Activated T-cell treated with anti-CD3 and anti-CD28 coated beads, Interleukin-2, amount 50 U/mL, for 4 hours (primary cell): ENCODE measurements around the gene GTPBP6. TPM values are rescaled to one million over a fixed set of nuclear protein-coding genes. Genes with fewer than 3 reads are reported as not detected.
"Not testable (repeated sequence)": the region's sequence is repeated elsewhere in the genome, so short reads cannot be mapped to it uniquely, and the experiment has no call there.

Experiments used
- ATAC-seq, 2 donors: fragments of 200-7000 bp; cut with Tn5 transposase; one replicate each; pipeline ENCODE4 v1.10.0; 2021
- DNase-seq: peaks from one replicate; pipeline ENCODE4 v3.0.0-alpha.2; 2020
- H3K27me3 Mint-ChIP-seq: one replicate; pipeline ENCODE4 v1.8.0; 2021; ENCODE audit warnings: low read depth, mixed read lengths
- H3K36me3 Mint-ChIP-seq: one replicate; pipeline ENCODE4 v1.8.0; 2022; ENCODE audit warnings: mixed read lengths; ENCODE audit not compliant: insufficient read depth
- H3K4me1 Mint-ChIP-seq: one replicate; pipeline ENCODE4 v1.8.0; 2021; ENCODE audit warnings: low read depth, mixed read lengths
- H3K4me3 Mint-ChIP-seq: one replicate; pipeline ENCODE4 v1.8.0; 2021; ENCODE audit warnings: mild to moderate bottlenecking, moderate library complexity, mixed read lengths
- H3K9me3 Mint-ChIP-seq: one replicate; pipeline ENCODE4 v1.8.0; 2021; ENCODE audit warnings: mixed read lengths
- total RNA-seq, 3 donors: library from RNA; stranded (reverse); gene quantifications; one replicate each; pipeline ENCODE4 v1.2.1, GENCODE V29; 2021

GTPBP6 gene
- total RNA-seq, 3 donors from 2014 or later, result 123 to 142 (median 134) TPM

- peaks cover 30% of the 10 kb centered on the region for H3K36me3 Mint-ChIP-seq
- H3K27me3 Mint-ChIP-seq, result no peaks in the 10 kb centered on the region
- H3K9me3 Mint-ChIP-seq, result peaks cover 13% of the 10 kb centered on the region
- ATAC-seq (no peak), DNase-seq (no peak)
- H3K4me1 Mint-ChIP-seq, result peaks cover 23% of the 10 kb centered on the region
- peak overlapping the region; percentile 57 for H3K4me3 Mint-ChIP-seq
Observed at GRCh38 chrX:356385-357034, 37.9 kb upstream of the GTPBP6 start.

GRCh38 chrX:355329-356050, 36.9 kb upstream of the GTPBP6 start:
- Mint-ChIP-seq H3K9me3 (peaks cover 13% of the 10 kb centered on the region), H3K27me3 (no peaks in the 10 kb centered on the region), H3K36me3 (peaks cover 22% of the 10 kb centered on the region), H3K4me3 (no peak overlapping the region), H3K4me1 (peaks cover 23% of the 10 kb centered on the region)
- DNase-seq, result no peak
- ATAC-seq, result no peak

GRCh38 chrX:353566-354535, 35.3 kb upstream of the GTPBP6 start:
- DNase-seq (no peak), ATAC-seq (no peak)
- peaks cover 13% of the 10 kb centered on the region for H3K36me3 Mint-ChIP-seq
- H3K4me1 Mint-ChIP-seq, result peaks cover 23% of the 10 kb centered on the region
- H3K27me3 Mint-ChIP-seq, result no peaks in the 10 kb centered on the region
- H3K4me3 Mint-ChIP-seq, result no peak overlapping the region
- H3K9me3 Mint-ChIP-seq, result peaks cover 6% of the 10 kb centered on the region

DNA sequence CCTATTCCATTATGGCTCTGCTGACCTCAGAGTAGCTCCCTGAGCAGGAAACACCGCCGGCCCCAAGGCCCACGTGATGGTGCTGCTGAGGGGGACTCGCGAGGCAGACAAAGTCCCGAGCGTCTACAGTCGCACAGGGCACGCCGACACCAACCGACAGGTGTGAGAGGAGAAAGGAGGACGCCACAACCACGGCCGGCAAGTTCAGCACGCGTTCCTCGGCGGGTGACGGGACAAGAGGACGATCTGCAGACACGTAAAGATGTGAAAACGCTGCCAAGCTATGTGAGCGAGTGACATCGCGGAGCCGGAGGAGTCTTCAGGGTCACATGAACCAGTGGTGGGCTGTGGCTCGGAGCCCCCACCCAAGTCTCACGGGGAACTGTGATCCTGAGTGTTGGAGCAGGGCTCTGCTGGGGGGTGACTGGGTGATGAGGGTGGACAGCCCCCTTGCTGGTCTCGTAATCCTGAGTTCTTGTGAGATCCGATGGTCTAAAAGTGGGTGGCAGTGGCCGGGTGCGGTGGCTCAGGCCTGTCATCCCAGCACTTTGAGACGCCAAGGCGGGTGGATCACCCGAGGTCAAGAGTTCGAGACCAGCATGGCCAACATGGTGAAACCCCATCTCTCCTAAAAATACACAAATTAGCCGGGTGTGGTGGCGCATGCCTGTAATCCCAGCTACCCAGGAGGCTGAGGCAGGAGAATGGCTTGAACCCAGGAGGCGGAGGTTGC, 34.2 kb upstream of the GTPBP6 start:
- Mint-ChIP-seq H3K4me3 (no peak overlapping the region), H3K36me3 (peaks cover 17% of the 10 kb centered on the region), H3K27me3 (no peaks in the 10 kb centered on the region), H3K4me1 (peaks cover 21% of the 10 kb centered on the region), H3K9me3 (peaks cover 6% of the 10 kb centered on the region)
- ATAC-seq (no peak), DNase-seq (no peak)

- Mint-ChIP-seq H3K4me1 (peaks cover 15% of the 10 kb centered on the region), H3K9me3 (peaks cover under 1% of the 10 kb centered on the region), H3K27me3 (no peaks in the 10 kb centered on the region), H3K4me3 (no peak overlapping the region), H3K36me3 (peaks cover 11% of the 10 kb centered on the region)
- DNase-seq (no peak), ATAC-seq (no peak)
Observed at GRCh38 chrX:352181-352580, 33.6 kb upstream of the GTPBP6 start.

DNA sequence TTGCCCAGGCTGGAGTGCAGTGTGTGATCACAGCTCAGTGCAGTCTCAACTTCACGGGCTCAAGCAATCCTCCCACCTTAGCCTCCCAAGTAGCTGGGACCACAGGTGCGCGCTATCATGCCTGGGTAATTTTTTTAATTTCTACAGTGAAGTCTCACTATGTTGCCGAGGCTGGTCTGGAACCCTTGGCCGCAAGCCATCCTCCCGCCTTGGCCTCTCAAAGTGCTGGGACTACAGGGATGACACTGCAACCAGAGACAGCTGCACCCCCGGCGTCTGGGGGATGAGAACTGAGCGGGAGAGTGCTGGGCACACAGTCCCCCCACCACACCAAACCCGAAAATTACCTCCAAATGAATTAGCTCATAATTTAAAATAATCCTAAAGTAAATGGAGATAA, 33.1 kb upstream of the GTPBP6 start:
- no peaks in the 10 kb centered on the region for H3K27me3 Mint-ChIP-seq
- H3K4me1 Mint-ChIP-seq, result peaks cover 11% of the 10 kb centered on the region
- no peaks in the 10 kb centered on the region for H3K9me3 Mint-ChIP-seq
- ATAC-seq, result no peak
- H3K36me3 Mint-ChIP-seq, result peaks cover 8% of the 10 kb centered on the region
- no peak overlapping the region for H3K4me3 Mint-ChIP-seq
- DNase-seq, result no peak

DNA sequence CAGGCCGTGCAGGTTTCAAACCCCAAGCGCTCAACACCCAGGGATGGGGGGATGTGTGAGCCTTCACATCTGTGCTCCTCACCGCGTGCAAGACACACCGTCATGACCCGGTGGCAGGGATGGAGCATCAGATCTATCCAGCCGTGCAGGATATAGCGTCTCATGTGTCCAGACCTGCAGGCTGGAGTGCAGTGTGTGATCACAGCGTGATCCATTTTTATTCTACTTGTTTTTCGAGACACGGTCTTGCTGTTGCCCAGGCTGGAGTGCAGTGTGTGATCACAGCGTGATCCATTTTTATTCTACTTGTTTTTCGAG, 32.7 kb upstream of the GTPBP6 start:
- not testable (repeated sequence) for H3K36me3 Mint-ChIP-seq, H3K4me3 Mint-ChIP-seq, H3K4me1 Mint-ChIP-seq, ATAC-seq, H3K27me3 Mint-ChIP-seq, DNase-seq, H3K9me3 Mint-ChIP-seq

DNA sequence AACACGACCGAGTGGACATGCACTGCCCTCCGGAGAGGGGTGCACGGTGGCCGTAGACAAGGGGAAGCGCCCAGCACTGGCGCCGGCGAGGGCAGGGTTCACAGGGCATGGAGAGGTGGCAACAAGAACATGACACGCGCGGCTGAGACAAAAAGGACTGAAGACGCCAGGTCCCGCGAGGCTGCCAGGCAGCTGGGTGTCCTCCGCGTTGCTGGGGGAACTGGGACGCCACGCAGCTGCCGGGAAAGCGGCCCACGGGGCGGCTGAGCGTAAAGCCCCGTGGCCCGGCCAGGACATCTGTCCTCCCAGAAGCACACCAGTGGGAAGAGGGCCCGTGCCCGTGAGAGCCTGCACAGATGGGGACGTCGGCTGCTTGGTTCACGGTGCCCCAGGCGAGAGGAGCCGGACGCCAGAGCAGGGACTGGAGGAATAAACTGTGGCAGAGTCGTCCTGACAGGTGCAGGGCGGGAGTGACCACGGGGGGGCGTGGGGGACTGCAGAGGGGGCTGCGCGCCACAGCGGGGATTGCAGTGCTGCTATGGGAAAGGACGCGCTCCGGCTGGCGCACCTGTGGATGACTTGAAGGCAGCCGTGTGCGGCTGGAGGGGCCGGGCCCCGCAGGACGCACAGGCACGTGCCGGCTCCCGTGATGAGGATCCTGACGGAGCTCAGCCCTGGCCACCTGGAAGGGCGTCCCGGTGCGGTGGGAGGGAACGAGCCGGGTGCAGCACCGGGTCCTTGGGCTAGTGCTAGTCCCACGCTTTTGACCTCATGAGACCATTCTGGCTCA, 32.1 kb upstream of the GTPBP6 start:
- no peaks in the 10 kb centered on the region for H3K27me3 Mint-ChIP-seq

GRCh38 chrX:350148-350533, 31.5 kb upstream of the GTPBP6 start:
- H3K4me1 Mint-ChIP-seq, result peaks cover 2% of the 10 kb centered on the region
- no peak for DNase-seq
- no peaks in the 10 kb centered on the region for H3K27me3 Mint-ChIP-seq
- no peak for ATAC-seq
- no peaks in the 10 kb centered on the region for H3K9me3 Mint-ChIP-seq
- peaks cover 6% of the 10 kb centered on the region for H3K36me3 Mint-ChIP-seq
- H3K4me3 Mint-ChIP-seq, result no peak overlapping the region

More for the DNA sequence above, 32.1 kb upstream of the GTPBP6 start:
- ATAC-seq (no peak), DNase-seq (no peak)
- H3K4me1 Mint-ChIP-seq, result peaks cover 4% of the 10 kb centered on the region
- no peak overlapping the region for H3K4me3 Mint-ChIP-seq
- no peaks in the 10 kb centered on the region for H3K9me3 Mint-ChIP-seq
- peaks cover 8% of the 10 kb centered on the region for H3K36me3 Mint-ChIP-seq

DNA sequence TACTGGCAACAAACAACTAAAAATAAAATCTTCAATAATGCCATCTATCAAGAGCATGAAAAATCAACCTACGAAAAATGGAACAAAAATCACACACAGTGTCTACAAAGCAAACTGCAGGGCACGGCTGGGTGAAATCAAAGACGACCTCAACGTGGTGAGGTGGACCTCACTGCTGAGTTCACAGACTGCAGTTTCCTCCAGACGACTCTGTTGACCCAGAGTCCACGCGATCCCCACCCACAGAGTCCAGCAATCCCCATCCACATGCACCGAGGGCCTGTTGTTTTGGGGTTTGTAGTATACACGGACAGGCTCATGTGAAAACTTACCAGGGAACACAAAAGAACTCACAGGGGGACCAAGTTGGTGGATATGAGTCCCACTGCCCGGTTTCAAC, 31.1 kb upstream of the GTPBP6 start:
- H3K4me1 Mint-ChIP-seq, result peaks cover under 1% of the 10 kb centered on the region
- H3K27me3 Mint-ChIP-seq, result no peaks in the 10 kb centered on the region
- ATAC-seq (no peak), DNase-seq (no peak)
- H3K4me3 Mint-ChIP-seq, result no peak overlapping the region
- no peaks in the 10 kb centered on the region for H3K9me3 Mint-ChIP-seq
- H3K36me3 Mint-ChIP-seq, result peaks cover 6% of the 10 kb centered on the region

DNA sequence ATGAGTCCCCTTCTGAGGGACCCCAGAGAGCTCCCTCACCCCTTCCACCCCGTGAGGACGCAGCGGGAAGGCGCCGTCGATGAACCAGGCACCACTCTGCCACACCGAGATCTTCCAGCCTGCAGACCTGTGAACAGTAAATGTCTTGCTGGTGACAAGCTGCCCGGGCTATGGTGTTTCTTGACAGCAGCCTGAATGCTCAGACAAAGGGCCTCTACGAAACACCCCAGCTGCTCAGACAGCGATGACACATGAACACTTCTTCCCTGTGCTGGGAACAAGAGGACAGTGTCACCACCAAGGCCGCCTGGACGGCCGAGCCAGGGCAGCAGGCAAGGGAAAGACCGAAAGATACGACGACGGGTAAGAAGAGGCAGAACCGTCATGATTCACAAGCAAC, 30.6 kb upstream of the GTPBP6 start:
- Mint-ChIP-seq H3K9me3 (no peaks in the 10 kb centered on the region), H3K4me3 (no peak overlapping the region), H3K4me1 (no peaks in the 10 kb centered on the region), H3K27me3 (no peaks in the 10 kb centered on the region), H3K36me3 (peaks cover 9% of the 10 kb centered on the region)
- DNase-seq (no peak), ATAC-seq (no peak)

DNA sequence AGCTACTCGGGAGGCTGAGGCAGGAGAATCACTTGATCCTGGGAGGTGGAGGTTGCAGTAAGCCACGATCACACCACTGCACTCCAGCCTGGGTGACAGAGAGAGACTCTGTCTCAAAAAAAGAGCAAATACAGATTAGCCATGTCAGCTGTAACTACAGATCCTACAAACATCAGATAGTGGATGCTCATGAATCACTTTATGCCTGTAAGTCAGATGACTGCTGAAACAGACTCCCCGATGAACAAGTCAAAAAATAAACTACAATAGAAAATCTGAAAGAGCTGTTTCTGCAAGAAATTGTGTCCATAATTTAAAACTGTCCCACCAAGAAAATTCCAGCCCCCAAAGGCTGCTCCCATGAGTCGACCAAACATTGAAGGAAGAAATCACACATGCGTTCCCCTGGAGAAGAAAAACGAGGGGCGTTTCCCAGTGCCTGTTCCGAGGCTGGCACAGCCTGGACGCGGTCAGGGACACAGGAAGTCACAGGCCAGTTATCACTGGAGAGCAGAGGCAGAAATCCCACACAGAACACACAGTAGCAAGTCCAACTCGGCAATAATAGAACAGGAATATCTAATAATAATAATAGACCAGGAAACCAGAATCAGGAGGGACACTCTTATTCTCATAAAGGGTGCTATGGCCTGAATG, 30.0 kb upstream of the GTPBP6 start:
- DNase-seq (no peak), ATAC-seq (no peak)
- peaks cover 9% of the 10 kb centered on the region for H3K36me3 Mint-ChIP-seq
- H3K9me3 Mint-ChIP-seq, result no peaks in the 10 kb centered on the region
- no peaks in the 10 kb centered on the region for H3K4me1 Mint-ChIP-seq
- no peak overlapping the region for H3K4me3 Mint-ChIP-seq
- H3K27me3 Mint-ChIP-seq, result no peaks in the 10 kb centered on the region
